Endothelial cell of umbilical vein (primary cell): ENCODE data around the gene OTULIN. TPM values are rescaled to one million over a fixed set of nuclear protein-coding genes. Genes with fewer than 3 reads are reported as not detected.

Source experiments
- BruUV-seq: library from RNA; stranded (reverse); fragments of 400-500 nt; replicated peaks from 2 replicates; lab custom pipeline; 2021; lab: Mats Ljungman, UMichigan
- CTCF ChIA-PET: fragments of 300-600, 350-600 bp; sonication (Branson Sonifier 250); formaldehyde crosslinking; loops from one replicate; lab custom pipeline; 2021; ENCODE audit warnings: antibody characterized with exemption, inconsistent platforms; lab: Charles Lee
- POLR2A ChIA-PET: fragments of 300-600, 350-600 bp; sonication (Branson Sonifier 250); formaldehyde crosslinking; loops from one replicate; lab custom pipeline; 2021; ENCODE audit warnings: antibody characterized with exemption, inconsistent platforms; lab: Charles Lee
- DNase-seq: peaks from one replicate; pipeline ENCODE4 v3.0.0-alpha.2; 2011; ENCODE audit warnings: low read depth, low spot score
- FAIRE-seq: peaks from 2 replicates; lab custom pipeline; 2011; peaks lifted over from hg19 to GRCh38; lab: Jason Lieb, UNC
- H2AFZ ChIP-seq: 2 replicates; pipeline ENCODE4 v1.6.0; 2012; ENCODE audit warnings: low read depth, low read length, control low read depth, inconsistent platforms
- H3K27ac ChIP-seq: 2 replicates; pipeline ENCODE4 v1.5.1; 2011; ENCODE audit warnings: low read depth, mild to moderate bottlenecking, control low read depth, low read length, moderate library complexity; ENCODE audit not compliant: insufficient read depth
- H3K27me3 ChIP-seq, 2 experiments: 2 replicates each; pipeline versions ENCODE4 v1.6.0 to v1.6.1; 2011; ENCODE audit warnings: low read length in 2 of 2, mixed read lengths in 1 of 2; ENCODE audit not compliant: control insufficient read depth in 2 of 2, insufficient read depth in 2 of 2
- H3K36me3 ChIP-seq, 2 experiments: 2 replicates in 1 of 2; 3 replicates in 1 of 2; pipeline ENCODE4 v1.5.1; 2011; ENCODE audit warnings: low read length in 2 of 2, mild to moderate bottlenecking in 1 of 2, moderate library complexity in 1 of 2; ENCODE audit not compliant: control insufficient read depth in 2 of 2, insufficient read depth in 2 of 2; ENCODE audit errors: extremely low read depth in 1 of 2
- H3K4me1 ChIP-seq: 3 replicates; pipeline ENCODE4 v1.5.1; 2011; ENCODE audit warnings: mild to moderate bottlenecking, low read length; ENCODE audit not compliant: control insufficient read depth, insufficient read depth; ENCODE audit errors: extremely low read depth
- H3K4me2 ChIP-seq: 2 replicates; pipeline ENCODE4 v1.6.1; 2011; ENCODE audit warnings: low read length, control low read depth, mixed read lengths; ENCODE audit not compliant: insufficient read depth
- H3K4me3 ChIP-seq, 3 experiments: fragments of 200-600 bp in 1 of 3; sonication (generic), shearing (Covaris generic) in 1 of 3; replicated peaks in 1 of 3; 2 replicates each; pipeline ENCODE4 v1.5.1; 2011 to 2016; ENCODE audit warnings: control low read depth in 3 of 3, low read length in 3 of 3, mild to moderate bottlenecking in 2 of 3, inconsistent platforms in 1 of 3, low read depth in 1 of 3, moderate library complexity in 1 of 3; ENCODE audit not compliant: insufficient read depth in 1 of 3
- H3K79me2 ChIP-seq: 2 replicates; pipeline ENCODE4 v1.6.0; 2012; ENCODE audit warnings: low read length, inconsistent platforms; ENCODE audit not compliant: control insufficient read depth, insufficient read depth
- H3K9ac ChIP-seq: replicated peaks from 2 replicates; pipeline ENCODE3; 2011; ENCODE audit warnings: low read length, control low read depth; ENCODE audit not compliant: insufficient read depth; ENCODE audit errors: extremely low read depth
- H3K9me1 ChIP-seq: replicated peaks from 3 replicates; pipeline ENCODE4 v1.6.0; 2011; ENCODE audit warnings: mild to moderate bottlenecking, low read length; ENCODE audit not compliant: control insufficient read depth, insufficient read depth; ENCODE audit errors: extremely low read depth
- H3K9me3 ChIP-seq: replicated peaks from 2 replicates; pipeline ENCODE4 v1.5.1; 2012; ENCODE audit warnings: low read length, inconsistent platforms; ENCODE audit not compliant: control insufficient read depth, insufficient read depth
- H4K20me1 ChIP-seq: replicated peaks from 2 replicates; pipeline ENCODE3; 2011; ENCODE audit warnings: mild to moderate bottlenecking, low read length; ENCODE audit not compliant: control insufficient read depth, insufficient read depth; ENCODE audit errors: extremely low read depth
- EZH2 ChIP-seq: IDR thresholded peaks from 2 replicates; pipeline ENCODE4 v1.6.1; 2012; ENCODE audit warnings: borderline replicate concordance, low read depth, mild to moderate bottlenecking, moderate library complexity, low read length, inconsistent platforms; ENCODE audit not compliant: severe bottlenecking
- FOS ChIP-seq: IDR thresholded peaks from 2 replicates; pipeline ENCODE4 v1.6.1; 2011; ENCODE audit warnings: mild to moderate bottlenecking, low read length, moderate library complexity, borderline replicate concordance; ENCODE audit not compliant: insufficient read depth
- GATA2 ChIP-seq: IDR thresholded peaks from 2 replicates; pipeline ENCODE4 v1.7.0; 2011; ENCODE audit warnings: low read depth, mild to moderate bottlenecking, moderate library complexity, mixed read lengths, low read length; ENCODE audit not compliant: insufficient read length, insufficient read depth
- JUN ChIP-seq: IDR thresholded peaks from 2 replicates; pipeline ENCODE4 v1.6.1; 2011; ENCODE audit warnings: borderline replicate concordance, low read depth; ENCODE audit not compliant: insufficient read length, insufficient read depth
- MYC ChIP-seq: IDR thresholded peaks from one replicate; pipeline ENCODE4 v1.6.1; 2011; ENCODE audit warnings: mild to moderate bottlenecking, low read depth, low read length
- POLR2A ChIP-seq: IDR thresholded peaks from 2 replicates; pipeline ENCODE4 v1.6.1; 2012; ENCODE audit warnings: low read depth, mild to moderate bottlenecking, control low read depth, low read length
- POLR2AphosphoS5 ChIP-seq: IDR thresholded peaks from 2 replicates; pipeline ENCODE4 v1.6.1; 2012; ENCODE audit warnings: low read depth, mild to moderate bottlenecking, control low read depth, low read length, moderate library complexity; ENCODE audit not compliant: insufficient read depth
- dilution Hi-C: fragments of 300-500 bp; cut with MboI; formaldehyde crosslinking; loops from one replicate; pipeline ENCODE4 v1.15.0; 2019; ENCODE audit warnings: low sequenced_read_pairs; ENCODE audit not compliant: extremely low pct_ligation_motif_present
- intact Hi-C: fragments of 100-400 bp; cut with micrococcal nuclease; formaldehyde crosslinking; loops from one replicate; pipeline ENCODE4 v1.10.0; 2022
- polyA plus RNA-seq, 4 experiments: library from polyadenylated mRNA; depleted of rRNA in 3 of 4; stranded (reverse) in 3 of 4; unstranded in 1 of 4; fragments of >200 nt; gene quantifications; 2 replicates each; pipeline versions ENCODE4 v1.2.1 to v1.2.3, GENCODE V29; 2011 to 2012; ENCODE audit warnings: missing spikeins in 1 of 4
- total RNA-seq: library from RNA; stranded (reverse); gene quantifications from 2 replicates; pipeline ENCODE4 v1.2.3, GENCODE V29; 2021
- TF ChIP-seq, protein P1 (sequence below), 2 donors: IDR thresholded peaks; 1 replicate in 1 of 2; 2 replicates in 1 of 2; pipeline ENCODE4 v1.5.1; 2011; ENCODE audit warnings: low read length in 2 of 2, mild to moderate bottlenecking in 2 of 2, moderate library complexity in 2 of 2, control low read depth in 1 of 2, inconsistent platforms in 1 of 2, low read depth in 1 of 2; ENCODE audit not compliant: insufficient read depth in 1 of 2; ENCODE audit errors: extremely low read depth in 1 of 2
- TF ChIP-seq, protein P2 (sequence below): IDR thresholded peaks from 2 replicates; pipeline ENCODE4 v1.6.1; 2011; ENCODE audit not compliant: insufficient read depth, insufficient read length

OTULIN gene
- total and polyA plus RNA-seq, 2 donors (not counting 3 experiments of a cell fraction or from before 2014, with no cell fraction given), result 7.8 to 30.2 TPM

DNA sequence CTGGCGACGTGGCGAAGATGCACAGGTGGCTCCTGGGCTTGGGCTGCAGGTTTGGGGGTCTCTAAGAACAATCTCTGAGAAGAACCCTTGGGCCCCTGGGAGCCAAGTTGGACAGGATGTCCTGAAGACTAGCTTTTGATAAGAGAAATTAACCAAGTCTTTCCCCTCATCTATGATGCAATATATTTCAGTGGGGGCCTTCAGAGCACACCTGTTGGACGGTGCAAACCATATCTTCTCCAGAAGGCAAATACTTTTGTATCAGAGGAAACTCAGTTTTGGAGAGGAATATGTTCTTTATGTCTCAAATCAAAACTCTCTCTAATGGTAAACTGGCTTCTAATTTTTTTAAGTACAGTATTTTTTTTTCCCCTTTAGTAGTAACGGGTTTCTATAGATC lies 28.6 kb downstream of the OTULIN start:
- TF ChIP-seq, protein P1, sequence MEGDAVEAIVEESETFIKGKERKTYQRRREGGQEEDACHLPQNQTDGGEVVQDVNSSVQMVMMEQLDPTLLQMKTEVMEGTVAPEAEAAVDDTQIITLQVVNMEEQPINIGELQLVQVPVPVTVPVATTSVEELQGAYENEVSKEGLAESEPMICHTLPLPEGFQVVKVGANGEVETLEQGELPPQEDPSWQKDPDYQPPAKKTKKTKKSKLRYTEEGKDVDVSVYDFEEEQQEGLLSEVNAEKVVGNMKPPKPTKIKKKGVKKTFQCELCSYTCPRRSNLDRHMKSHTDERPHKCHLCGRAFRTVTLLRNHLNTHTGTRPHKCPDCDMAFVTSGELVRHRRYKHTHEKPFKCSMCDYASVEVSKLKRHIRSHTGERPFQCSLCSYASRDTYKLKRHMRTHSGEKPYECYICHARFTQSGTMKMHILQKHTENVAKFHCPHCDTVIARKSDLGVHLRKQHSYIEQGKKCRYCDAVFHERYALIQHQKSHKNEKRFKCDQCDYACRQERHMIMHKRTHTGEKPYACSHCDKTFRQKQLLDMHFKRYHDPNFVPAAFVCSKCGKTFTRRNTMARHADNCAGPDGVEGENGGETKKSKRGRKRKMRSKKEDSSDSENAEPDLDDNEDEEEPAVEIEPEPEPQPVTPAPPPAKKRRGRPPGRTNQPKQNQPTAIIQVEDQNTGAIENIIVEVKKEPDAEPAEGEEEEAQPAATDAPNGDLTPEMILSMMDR (IDR thresholded peaks at IDR 0.05; ENCODE audit: extremely low read depth in 1 of 2, insufficient read depth in 1 of 2, low read depth in 1 of 2, low read length in 2 of 2), result no peak
- no peak for TF ChIP-seq FOS
- TF ChIP-seq MYC, result no peak
- TF ChIP-seq EZH2, result no peak
- no peak for TF ChIP-seq POLR2A
- TF ChIP-seq, protein P2, sequence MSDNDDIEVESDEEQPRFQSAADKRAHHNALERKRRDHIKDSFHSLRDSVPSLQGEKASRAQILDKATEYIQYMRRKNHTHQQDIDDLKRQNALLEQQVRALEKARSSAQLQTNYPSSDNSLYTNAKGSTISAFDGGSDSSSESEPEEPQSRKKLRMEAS, result no peak
- Histone ChIP-seq H3K4me3 (no peak overlapping the region), H3K9me1 (no peaks in the 10 kb centered on the region), H3K27ac (no peak overlapping the region), H3K9ac (no peak overlapping the region), H3K36me3 (peaks cover 20 to 25% of the 10 kb centered on the region in 2 experiments), H4K20me1 (no peaks in the 10 kb centered on the region), H3K4me1 (no peaks in the 10 kb centered on the region), H3K9me3 (no peaks in the 10 kb centered on the region), H3K4me2 (no peak overlapping the region), H3K27me3 (no peaks in the 10 kb centered on the region), H2AFZ (no peak overlapping the region), H3K79me2 (no peaks in the 10 kb centered on the region)
- DNase-seq, result no peak
- FAIRE-seq, result no peak
- ChIA-PET CTCF (interaction anchor here (3.1 kb wide), 1 partner anchor 8 kb away, joined by 22 read pairs; no protein-coding TSS in a partner anchor), POLR2A (no interaction called here)
- dilution Hi-C loops (no loop called here), intact Hi-C loops (no loop called here)
- BruUV-seq, result no TSS peak

- Histone ChIP-seq H4K20me1 (no peaks in the 10 kb centered on the region), H3K9me3 (no peaks in the 10 kb centered on the region), H3K9ac (no peak overlapping the region), H3K4me2 (no peak overlapping the region), H3K79me2 (no peaks in the 10 kb centered on the region), H2AFZ (no peak overlapping the region), H3K4me3 (no peak overlapping the region), H3K27ac (no peak overlapping the region), H3K4me1 (no peaks in the 10 kb centered on the region), H3K9me1 (no peaks in the 10 kb centered on the region), H3K36me3 (peaks cover 19 to 20% of the 10 kb centered on the region in 2 experiments), H3K27me3 (no peaks in the 10 kb centered on the region)
- no peak for DNase-seq
- intact Hi-C loops, result no loop called here
- no TSS peak for BruUV-seq
- ChIA-PET CTCF (interaction anchor here (1.0 to 3.1 kb wide), 2 partner anchors 10 to 308 kb away, joined by 4 to 22 read pairs; no protein-coding TSS in a partner anchor), POLR2A (no interaction called here)
- TF ChIP-seq, protein P2, result no peak
- no peak for TF ChIP-seq POLR2A
- TF ChIP-seq GATA2, result no peak
- TF ChIP-seq, protein P1 (IDR thresholded peaks at IDR 0.05; ENCODE audit: extremely low read depth in 1 of 2, insufficient read depth in 1 of 2, low read depth in 1 of 2, low read length in 2 of 2), result no peak
- no peak for TF ChIP-seq EZH2
- TF ChIP-seq JUN, result no peak
- TF ChIP-seq MYC, result no peak
- no peak for TF ChIP-seq POLR2AphosphoS5
- no peak for TF ChIP-seq FOS
- no peak for FAIRE-seq
- dilution Hi-C loops, result no loop called here
Observed at GRCh38 chr5:14695152-14695551, 30.6 kb downstream of the OTULIN start.
